ENCODE results near the gene CREB5. TPM values are rescaled to one million over a fixed set of nuclear protein-coding genes. Genes with fewer than 3 reads are reported as not detected.

CREB5 gene
- total and polyA plus RNA-seq, 5 donors, result 4.0 to 20.4 (median 9.9) TPM

DNA sequence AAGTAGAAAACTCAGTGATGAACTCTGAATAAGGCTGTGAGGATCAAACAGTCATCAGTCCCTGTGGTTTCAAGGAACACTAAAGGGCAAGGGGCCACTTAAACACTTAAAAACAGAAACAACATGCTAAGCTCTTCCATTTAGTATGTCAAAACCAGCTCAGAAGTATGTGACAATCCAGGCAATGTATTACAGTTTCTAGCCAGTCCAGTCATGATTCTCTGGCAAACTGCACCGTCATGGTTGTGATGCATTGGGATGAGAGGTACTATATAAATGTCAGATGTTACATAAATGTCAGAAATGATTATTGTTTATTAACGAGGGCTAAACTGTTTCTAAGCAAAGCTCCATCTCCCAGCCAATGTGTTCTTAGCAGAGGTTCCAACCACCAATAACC, 4.7 kb upstream of the CREB5 start:
- peak overlapping the region; percentile 94 for H3K27ac ChIP-seq (ENCODE audit: low read length)
- DNase-seq, result peak in 1 of 3 donors; percentile 16
- H3K9me3 ChIP-seq (ENCODE audit: control insufficient read depth, low read length), result no peaks in the 10 kb centered on the region
- ATAC-seq, result no peak
- 61% methylated on average over 2 of the region's 2 CpGs for WGBS
- H3K27me3 ChIP-seq (ENCODE audit: control insufficient read depth, insufficient read depth), result no peaks in the 10 kb centered on the region
- H3K4me3 ChIP-seq (ENCODE audit: low read length), result no peak overlapping the region
- H3K4me1 ChIP-seq (ENCODE audit: control insufficient read depth, insufficient read depth, low read length), result peaks cover 7% of the 10 kb centered on the region
- intact Hi-C loops (cut with DNase I), result loop anchor here in 1 of 4 donors (5.0 kb wide), 1 partner anchor 215 kb away; no protein-coding TSS in a partner anchor

DNA sequence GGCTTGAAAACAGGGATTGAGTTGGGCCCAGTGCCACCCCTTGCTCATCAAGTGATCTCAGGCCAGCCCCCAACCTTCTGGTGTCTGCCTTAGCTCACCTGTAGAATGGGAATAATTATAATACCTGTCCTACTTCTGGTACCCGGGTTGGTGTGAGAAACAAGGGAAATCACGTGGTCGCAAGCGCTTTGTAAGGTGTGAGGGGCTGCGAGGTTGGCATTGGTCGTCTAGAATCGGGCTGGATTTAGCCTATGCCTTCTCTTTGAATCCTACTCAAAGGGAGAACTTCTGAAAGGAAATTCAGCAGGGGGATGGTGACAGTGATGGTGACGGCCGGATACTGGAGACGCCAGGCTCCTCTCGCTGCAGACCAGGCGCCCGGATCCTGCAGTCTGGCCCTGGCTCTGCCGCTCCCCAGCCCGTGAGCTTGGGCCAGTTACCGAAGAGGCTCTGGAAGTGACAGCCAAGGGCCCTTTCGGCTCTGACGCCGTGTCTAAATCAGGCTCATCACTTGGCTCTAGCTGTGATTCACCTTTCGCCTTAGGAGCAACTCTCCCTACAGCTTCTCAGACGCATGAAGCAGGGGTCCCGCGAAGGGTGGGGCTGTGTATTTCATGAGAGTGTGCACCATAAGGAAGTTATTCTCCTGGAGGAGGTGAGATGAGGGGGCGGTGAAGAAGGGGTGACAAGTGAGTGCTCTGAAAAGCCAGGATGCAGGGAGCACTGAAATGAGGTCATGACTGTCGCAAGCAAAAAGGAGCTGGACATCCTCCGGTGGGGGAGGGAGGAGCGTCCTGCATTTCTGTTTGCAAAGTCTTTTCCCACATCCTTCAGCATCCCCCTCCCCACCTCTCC, 4.0 kb upstream of the CREB5 start:
- peak overlapping the region; percentile 61 for H3K4me3 ChIP-seq (ENCODE audit: low read length)
- peak; percentile 58 to 64 for ATAC-seq
- intact Hi-C loops (cut with DNase I), result loop anchor here in 1 of 4 donors (5.0 kb wide), 1 partner anchor 214 kb away; no protein-coding TSS in a partner anchor

DNA sequence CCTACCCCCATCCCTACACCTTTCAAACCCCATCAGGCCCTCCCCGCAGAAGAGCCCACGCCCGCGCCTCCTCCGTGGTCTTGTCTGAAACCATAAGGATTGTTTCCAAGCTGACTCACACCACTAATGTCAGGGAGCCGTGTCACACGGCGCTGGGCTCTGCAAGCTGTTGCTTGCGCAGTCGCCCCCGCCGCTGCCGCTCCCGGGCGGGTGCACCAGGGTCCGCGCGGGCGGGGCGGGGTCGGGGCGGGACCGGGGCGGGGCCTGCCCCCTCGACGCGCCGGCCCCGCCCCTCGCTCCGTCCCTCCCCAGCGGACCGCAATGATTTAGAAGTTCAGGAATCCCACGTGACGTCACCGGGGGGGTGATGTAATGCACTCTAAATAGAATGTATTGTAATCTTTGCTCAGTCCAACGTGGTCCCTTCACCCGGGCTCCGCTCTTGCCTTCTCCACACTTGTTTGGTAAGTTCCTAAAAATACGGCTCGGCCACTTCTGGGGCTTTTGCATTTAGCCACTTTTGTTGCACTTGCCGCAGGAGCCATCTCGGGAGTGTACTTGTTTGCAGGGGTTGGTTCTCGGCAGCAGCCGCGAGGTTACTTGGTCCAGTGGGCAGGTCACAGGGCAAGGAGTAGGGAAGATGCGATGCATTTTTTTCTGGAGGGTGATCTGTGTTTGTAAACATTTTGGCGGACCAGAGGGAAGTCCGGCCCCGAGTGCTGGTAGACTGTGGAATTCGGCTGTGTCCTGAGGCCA, 3.2 kb upstream of the CREB5 start:
- Histone ChIP-seq H3K27ac (ENCODE audit: low read length) (peak overlapping the region; percentile 94), H3K4me3 (ENCODE audit: low read length) (peak overlapping the region; percentile 61), H3K9me3 (ENCODE audit: control insufficient read depth, low read length) (no peaks in the 10 kb centered on the region), H3K27me3 (ENCODE audit: control insufficient read depth, insufficient read depth) (no peaks in the 10 kb centered on the region), H3K4me1 (ENCODE audit: control insufficient read depth, insufficient read depth, low read length) (peaks cover 7% of the 10 kb centered on the region)
- intact Hi-C loops (cut with DNase I), result loop anchor here in 1 of 4 donors (5.0 kb wide), 1 partner anchor 213 kb away; no protein-coding TSS in a partner anchor
- WGBS, result under 1% methylated on average over 51 of the region's 51 CpGs
- peak; percentile 96 to 97 (median 96) for DNase-seq
- peak; percentile 91 to 92 for ATAC-seq

More for the DNA sequence above, 4.0 kb upstream of the CREB5 start:
- Histone ChIP-seq H3K4me1 (ENCODE audit: control insufficient read depth, insufficient read depth, low read length) (peaks cover 7% of the 10 kb centered on the region), H3K9me3 (ENCODE audit: control insufficient read depth, low read length) (no peaks in the 10 kb centered on the region), H3K27me3 (ENCODE audit: control insufficient read depth, insufficient read depth) (no peaks in the 10 kb centered on the region), H3K27ac (ENCODE audit: low read length) (peak overlapping the region; percentile 94)
- peak; percentile 60 to 83 (median 78) for DNase-seq
- 31% methylated on average over 27 of the region's 27 CpGs for WGBS

DNA sequence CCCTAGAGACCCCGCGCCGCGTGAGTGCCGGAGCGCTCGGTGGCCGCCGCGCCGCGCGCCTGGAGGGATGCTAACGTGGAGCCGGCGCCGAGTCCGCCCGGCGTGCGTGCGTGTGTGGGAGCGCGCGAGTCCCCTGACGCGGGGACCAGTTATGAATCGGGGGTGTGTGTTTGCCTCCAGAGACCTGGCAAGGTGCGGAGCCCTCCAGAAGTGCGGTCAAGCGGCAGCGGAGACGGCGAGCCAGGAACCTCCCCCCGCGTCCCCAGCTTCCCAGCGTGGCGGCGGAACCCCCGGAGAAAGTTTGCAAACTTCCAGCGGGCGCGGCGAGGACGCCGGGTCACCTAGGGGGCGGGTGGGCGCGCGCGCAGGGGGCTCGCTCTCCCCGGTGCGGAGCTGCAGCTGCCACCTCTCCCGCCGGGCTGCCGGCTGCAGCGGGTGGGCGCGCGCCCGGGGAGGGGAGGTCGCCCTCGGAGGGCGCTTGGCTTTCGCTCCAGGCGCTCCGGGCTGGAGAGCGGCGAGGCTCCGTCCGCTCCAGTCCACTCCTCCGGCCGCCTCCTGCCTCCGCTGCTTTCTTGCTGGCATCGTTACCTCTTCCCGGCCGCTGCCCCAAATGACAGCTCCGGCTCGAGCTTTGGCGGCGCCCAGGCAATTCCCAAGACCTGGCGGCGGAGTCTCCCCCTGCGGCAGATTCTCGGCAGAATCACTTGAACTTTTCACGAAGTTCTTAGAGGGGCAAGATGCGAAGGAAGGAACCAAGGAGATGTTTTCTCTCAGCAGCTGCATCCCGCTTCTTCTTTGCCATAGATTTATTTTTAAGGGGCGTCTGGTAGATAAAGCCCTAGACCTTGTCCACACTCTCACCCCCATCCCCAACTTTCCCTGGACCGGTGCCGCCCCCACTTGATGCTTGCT, 2.3 kb upstream of the CREB5 start:
- intact Hi-C loops (cut with DNase I), result loop anchor here in 1 of 4 donors (5.0 kb wide), 1 partner anchor 212 kb away; no protein-coding TSS in a partner anchor
- no peaks in the 10 kb centered on the region for H3K9me3 ChIP-seq (ENCODE audit: control insufficient read depth, low read length)

DNA sequence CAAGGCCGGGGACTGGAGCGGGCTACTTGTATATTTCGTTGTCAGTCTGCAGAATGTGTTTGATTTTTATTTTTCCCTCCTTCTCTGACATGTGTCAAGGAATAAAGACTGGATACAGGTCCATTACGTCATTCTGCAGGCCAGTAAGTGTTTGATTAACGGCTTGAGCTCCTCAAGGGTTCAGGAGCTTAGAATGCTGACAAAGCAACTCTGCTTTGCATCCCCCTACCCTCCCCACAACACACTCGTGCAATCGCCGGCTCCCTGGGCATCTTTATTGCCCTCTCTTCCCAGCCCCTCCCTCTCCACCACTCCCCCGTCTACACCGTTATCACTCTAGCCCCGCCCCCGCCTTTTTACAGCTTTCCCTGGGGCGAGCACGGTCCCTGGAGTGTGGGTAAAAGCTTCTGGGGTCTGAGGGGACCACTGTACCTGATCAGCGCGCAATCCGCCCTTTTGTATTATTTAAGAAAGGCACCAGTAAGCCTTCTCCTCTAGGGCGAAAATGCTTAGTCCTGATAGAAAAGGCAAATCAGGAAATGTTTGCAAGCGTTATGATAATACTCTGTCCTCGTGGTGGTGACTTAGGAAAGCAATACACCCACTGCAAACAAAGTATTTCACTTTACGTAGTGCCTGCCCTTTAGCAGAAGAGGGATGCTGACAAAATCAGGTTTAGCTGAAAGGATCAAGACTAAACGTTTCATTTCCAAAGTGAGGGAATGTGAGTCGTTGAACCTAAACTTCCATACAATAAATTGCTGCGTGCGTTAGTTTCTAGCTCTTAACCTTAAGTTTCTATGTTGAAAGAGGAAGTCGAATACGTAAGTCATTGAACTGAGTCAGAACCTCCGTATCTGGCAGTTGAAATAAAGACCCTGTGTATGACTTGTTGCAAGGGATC, 1.4 kb upstream of the CREB5 start:
- H3K4me3 ChIP-seq (ENCODE audit: low read length), result peak overlapping the region; percentile 61
- peak; percentile 54 to 78 (median 69) for DNase-seq
- H3K4me1 ChIP-seq (ENCODE audit: control insufficient read depth, insufficient read depth, low read length), result peaks cover 7% of the 10 kb centered on the region
- 2% methylated on average over 28 of the region's 28 CpGs for WGBS
- no peaks in the 10 kb centered on the region for H3K27me3 ChIP-seq (ENCODE audit: control insufficient read depth, insufficient read depth)
- H3K9me3 ChIP-seq (ENCODE audit: control insufficient read depth, low read length), result no peaks in the 10 kb centered on the region
- H3K27ac ChIP-seq (ENCODE audit: low read length), result peak overlapping the region; percentile 53
- peak; percentile 14 to 27 for ATAC-seq
- intact Hi-C loops (cut with DNase I), result no loop called here

More for the DNA sequence above, 2.3 kb upstream of the CREB5 start:
- ATAC-seq (peak; percentile 28 to 36), DNase-seq (peak; percentile 51 to 80 (median 77))
- no peaks in the 10 kb centered on the region for H3K27me3 ChIP-seq (ENCODE audit: control insufficient read depth, insufficient read depth)
- WGBS, result under 1% methylated on average over 92 of the region's 92 CpGs
- peak overlapping the region; percentile 53 for H3K27ac ChIP-seq (ENCODE audit: low read length)
- peak overlapping the region; percentile 61 for H3K4me3 ChIP-seq (ENCODE audit: low read length)
- H3K4me1 ChIP-seq (ENCODE audit: control insufficient read depth, insufficient read depth, low read length), result peaks cover 7% of the 10 kb centered on the region

DNA sequence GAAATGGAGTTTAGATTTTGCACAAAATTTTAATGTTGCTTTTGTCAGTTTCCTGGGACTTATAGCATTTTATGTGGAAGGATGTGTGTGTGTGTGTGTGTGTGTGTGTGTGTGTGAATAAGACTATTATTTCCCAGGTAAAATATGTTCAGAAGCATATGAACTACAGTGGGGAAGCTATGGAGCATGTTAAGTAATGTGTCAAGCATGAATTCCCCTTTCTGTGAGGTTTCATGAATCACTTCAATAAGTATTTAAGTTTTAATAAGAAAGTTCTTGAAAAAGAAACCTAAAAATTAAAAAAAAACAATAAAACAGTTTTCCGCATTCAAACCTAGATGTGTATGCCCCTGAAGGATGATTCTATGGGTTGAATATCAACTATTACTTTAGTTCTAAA, 693 bp downstream of the CREB5 start:
- intact Hi-C loops (cut with DNase I), result no loop called here
- no peak overlapping the region for H3K27ac ChIP-seq (ENCODE audit: low read length)
- H3K4me3 ChIP-seq (ENCODE audit: low read length), result no peak overlapping the region

DNA sequence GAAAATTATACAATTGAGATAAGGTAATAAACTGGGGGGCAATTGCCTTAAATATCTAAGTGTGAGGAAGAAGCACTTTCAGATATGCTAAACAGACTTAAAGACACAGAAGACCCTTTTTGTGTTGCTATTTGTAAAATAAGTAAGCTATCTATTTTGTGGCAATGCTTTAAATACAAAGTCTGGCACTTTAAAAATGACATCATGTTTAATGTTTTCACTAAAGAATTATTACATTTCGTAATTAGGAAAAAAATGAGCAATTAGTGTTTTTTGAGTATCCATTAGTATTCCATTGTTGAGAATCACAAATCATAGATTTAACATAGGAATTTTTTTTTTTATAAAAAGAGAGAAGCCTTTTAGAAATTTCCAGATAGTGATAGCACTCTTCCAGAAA, 2.1 kb downstream of the CREB5 start:
- no peaks in the 10 kb centered on the region for H3K27me3 ChIP-seq (ENCODE audit: control insufficient read depth, insufficient read depth)
- ATAC-seq (no peak), DNase-seq (no peak)
- H3K9me3 ChIP-seq (ENCODE audit: control insufficient read depth, low read length), result no peaks in the 10 kb centered on the region
- no peak overlapping the region for H3K4me3 ChIP-seq (ENCODE audit: low read length)
- WGBS, result 89% methylated on average over 1 of the region's 1 CpG
- H3K4me1 ChIP-seq (ENCODE audit: control insufficient read depth, insufficient read depth, low read length), result no peaks in the 10 kb centered on the region
- intact Hi-C loops (cut with DNase I), result no loop called here
- H3K27ac ChIP-seq (ENCODE audit: low read length), result no peak overlapping the region

More for the DNA sequence above, 693 bp downstream of the CREB5 start:
- Histone ChIP-seq H3K4me1 (ENCODE audit: control insufficient read depth, insufficient read depth, low read length) (peaks cover 4% of the 10 kb centered on the region), H3K9me3 (ENCODE audit: control insufficient read depth, low read length) (no peaks in the 10 kb centered on the region), H3K27me3 (ENCODE audit: control insufficient read depth, insufficient read depth) (no peaks in the 10 kb centered on the region)
- ATAC-seq (no peak), DNase-seq (no peak)
- WGBS, result 92% methylated on average over 1 of the region's 1 CpG

DNA sequence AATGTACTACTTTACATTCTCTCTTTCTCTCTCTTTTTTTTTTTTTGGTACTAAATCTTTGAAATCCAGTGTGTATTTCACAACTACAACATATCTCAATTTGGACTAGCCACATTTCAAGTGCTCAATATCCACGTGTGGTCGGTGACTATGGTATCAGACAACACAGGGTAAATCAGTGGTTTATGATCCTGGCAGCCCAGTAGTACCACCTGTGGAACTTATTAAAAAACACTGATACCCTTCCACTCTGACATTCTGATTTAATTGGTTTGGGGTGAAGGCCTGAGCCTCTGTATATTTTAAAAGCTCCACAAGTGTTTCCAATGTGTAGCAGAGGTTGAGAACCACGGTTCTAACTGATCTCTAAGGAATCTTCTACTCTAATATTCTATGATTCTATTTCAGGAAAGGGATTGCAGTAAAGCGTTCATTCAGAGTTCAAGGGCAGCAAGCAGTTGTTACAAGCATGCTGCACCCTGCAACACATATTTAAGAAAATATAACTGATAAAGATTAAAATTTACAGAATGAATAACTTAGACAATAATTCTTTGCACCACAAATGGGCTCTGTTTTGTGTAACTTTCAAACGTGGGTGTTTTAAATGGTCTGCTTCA, 5.1 kb downstream of the CREB5 start:
- H3K27ac ChIP-seq (ENCODE audit: low read length), result no peak overlapping the region
- WGBS, result 50% methylated on average over 5 of the region's 5 CpGs
- H3K9me3 ChIP-seq (ENCODE audit: control insufficient read depth, low read length), result no peaks in the 10 kb centered on the region
- intact Hi-C loops (cut with DNase I), result no loop called here
- no peak overlapping the region for H3K4me3 ChIP-seq (ENCODE audit: low read length)
- DNase-seq (no peak), ATAC-seq (no peak)
- no peaks in the 10 kb centered on the region for H3K27me3 ChIP-seq (ENCODE audit: control insufficient read depth, insufficient read depth)
- H3K4me1 ChIP-seq (ENCODE audit: control insufficient read depth, insufficient read depth, low read length), result no peaks in the 10 kb centered on the region

DNA sequence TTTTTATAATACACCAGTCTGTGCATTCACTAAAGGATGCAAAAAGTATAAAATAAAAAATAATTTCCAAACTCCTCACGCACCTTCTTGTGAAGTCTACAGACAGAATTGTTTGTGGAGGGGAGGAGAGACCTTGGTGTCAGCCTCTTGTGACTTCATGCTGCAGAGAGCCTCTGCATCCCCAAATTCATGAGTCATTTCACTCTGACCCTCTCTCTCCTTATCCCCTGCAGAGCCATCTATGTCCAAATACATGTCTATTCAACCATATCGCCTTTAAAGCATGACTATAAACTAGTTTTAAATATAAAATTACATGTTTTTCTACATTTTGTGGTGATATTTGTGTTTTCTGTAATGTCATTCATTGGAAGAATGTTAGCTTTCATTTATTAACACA, 6.0 kb downstream of the CREB5 start:
- no peak for ATAC-seq
- no peak for DNase-seq
- H3K4me1 ChIP-seq (ENCODE audit: control insufficient read depth, insufficient read depth, low read length), result no peaks in the 10 kb centered on the region
- no peak overlapping the region for H3K4me3 ChIP-seq (ENCODE audit: low read length)
- intact Hi-C loops (cut with DNase I), result no loop called here
- H3K27me3 ChIP-seq (ENCODE audit: control insufficient read depth, insufficient read depth), result no peaks in the 10 kb centered on the region
- H3K27ac ChIP-seq (ENCODE audit: low read length), result no peak overlapping the region
- WGBS, result 94% methylated on average over 2 of the region's 2 CpGs
- H3K9me3 ChIP-seq (ENCODE audit: control insufficient read depth, low read length), result no peaks in the 10 kb centered on the region
